Stimulated activated memory B cell treated with anti-CD40 and anti-IgM and Interleukin-4, amounts not matched to agents 10 μg/mL and 1 μg/mL and 100 μg/mL, for 72 hours (primary cell): ENCODE results near the gene CADPS2.

Experiments used
- ATAC-seq: fragments of 150-1000 bp; cut with Tn5 transposase; 2 replicates; pipeline ENCODE4 v1.10.0; 2021
- H3K27ac Mint-ChIP-seq: one replicate; pipeline ENCODE4 v1.8.0; 2022; ENCODE audit warnings: mild to moderate bottlenecking, mixed read lengths
- H3K27me3 Mint-ChIP-seq: one replicate; pipeline ENCODE4 v1.8.0; 2022; ENCODE audit warnings: mixed read lengths
- H3K36me3 Mint-ChIP-seq: one replicate; pipeline ENCODE4 v1.8.0; 2022; ENCODE audit warnings: mixed read lengths
- H3K4me1 Mint-ChIP-seq: one replicate; pipeline ENCODE4 v1.8.0; 2022; ENCODE audit warnings: mixed read lengths
- H3K4me3 Mint-ChIP-seq: one replicate; pipeline ENCODE4 v1.8.0; 2022; ENCODE audit warnings: mild to moderate bottlenecking, moderate library complexity, mixed read lengths
- H3K9me3 Mint-ChIP-seq: one replicate; pipeline ENCODE4 v1.8.0; 2022; ENCODE audit warnings: mixed read lengths

CADPS2 gene

GRCh38 chr7:122507591-122507990 lies 378.7 kb downstream of the CADPS2 start:
- H3K27ac Mint-ChIP-seq: no peak overlapping the region
- no peaks in the 10 kb centered on the region for H3K4me1 Mint-ChIP-seq

GRCh38 chr7:122492007-122492406 lies 394.3 kb downstream of the CADPS2 start:
- Mint-ChIP-seq H3K36me3 (no peaks in the 10 kb centered on the region), H3K27ac (no peak overlapping the region), H3K27me3 (no peaks in the 10 kb centered on the region), H3K9me3 (no peaks in the 10 kb centered on the region), H3K4me1 (no peaks in the 10 kb centered on the region), H3K4me3 (no peak overlapping the region)
- no peak for ATAC-seq

More at GRCh38 chr7:122507591-122507990, 378.7 kb downstream of the CADPS2 start:
- Mint-ChIP-seq H3K36me3 (no peaks in the 10 kb centered on the region), H3K4me3 (no peak overlapping the region), H3K9me3 (no peaks in the 10 kb centered on the region), H3K27me3 (no peaks in the 10 kb centered on the region)
- no peak for ATAC-seq

GRCh38 chr7:122488241-122488640 lies 398.0 kb downstream of the CADPS2 start:
- Mint-ChIP-seq H3K4me3 (no peak overlapping the region), H3K27ac (no peak overlapping the region), H3K27me3 (no peaks in the 10 kb centered on the region), H3K9me3 (no peaks in the 10 kb centered on the region), H3K4me1 (no peaks in the 10 kb centered on the region), H3K36me3 (no peaks in the 10 kb centered on the region)
- ATAC-seq: no peak

GRCh38 chr7:122487131-122487530 lies 399.1 kb downstream of the CADPS2 start:
- H3K27me3 Mint-ChIP-seq: no peaks in the 10 kb centered on the region
- no peak overlapping the region for H3K27ac Mint-ChIP-seq
- no peaks in the 10 kb centered on the region for H3K4me1 Mint-ChIP-seq
- H3K9me3 Mint-ChIP-seq: no peaks in the 10 kb centered on the region
- no peaks in the 10 kb centered on the region for H3K36me3 Mint-ChIP-seq
- ATAC-seq: no peak
- H3K4me3 Mint-ChIP-seq: no peak overlapping the region

- Mint-ChIP-seq H3K9me3 (no peaks in the 10 kb centered on the region), H3K4me3 (no peak overlapping the region), H3K36me3 (no peaks in the 10 kb centered on the region), H3K4me1 (no peaks in the 10 kb centered on the region), H3K27ac (no peak overlapping the region), H3K27me3 (no peaks in the 10 kb centered on the region)
- no peak for ATAC-seq
Observed at GRCh38 chr7:122485856-122486255, 400.4 kb downstream of the CADPS2 start.

- no peak overlapping the region for H3K4me3 Mint-ChIP-seq
- H3K36me3 Mint-ChIP-seq: no peaks in the 10 kb centered on the region
- ATAC-seq: no peak
- H3K27ac Mint-ChIP-seq: no peak overlapping the region
- no peaks in the 10 kb centered on the region for H3K27me3 Mint-ChIP-seq
- H3K4me1 Mint-ChIP-seq: no peaks in the 10 kb centered on the region
- H3K9me3 Mint-ChIP-seq: no peaks in the 10 kb centered on the region
Observed at GRCh38 chr7:122482212-122482611, 404.0 kb downstream of the CADPS2 start.

- Mint-ChIP-seq H3K9me3 (no peaks in the 10 kb centered on the region), H3K36me3 (no peaks in the 10 kb centered on the region)
Observed at GRCh38 chr7:122470859-122471258, 415.4 kb downstream of the CADPS2 start.

GRCh38 chr7:122468945-122469344 lies 417.3 kb downstream of the CADPS2 start:
- H3K4me1 Mint-ChIP-seq: no peaks in the 10 kb centered on the region
- H3K36me3 Mint-ChIP-seq: no peaks in the 10 kb centered on the region
- no peaks in the 10 kb centered on the region for H3K27me3 Mint-ChIP-seq
- H3K4me3 Mint-ChIP-seq: no peak overlapping the region
- no peak overlapping the region for H3K27ac Mint-ChIP-seq
- ATAC-seq: no peak
- H3K9me3 Mint-ChIP-seq: no peaks in the 10 kb centered on the region

More at GRCh38 chr7:122470859-122471258, 415.4 kb downstream of the CADPS2 start:
- no peaks in the 10 kb centered on the region for H3K4me1 Mint-ChIP-seq
- no peak overlapping the region for H3K27ac Mint-ChIP-seq
- no peaks in the 10 kb centered on the region for H3K27me3 Mint-ChIP-seq
- no peak for ATAC-seq
- H3K4me3 Mint-ChIP-seq: no peak overlapping the region

- Mint-ChIP-seq H3K27me3 (no peaks in the 10 kb centered on the region), H3K36me3 (no peaks in the 10 kb centered on the region), H3K9me3 (no peaks in the 10 kb centered on the region), H3K4me3 (no peak overlapping the region), H3K4me1 (no peaks in the 10 kb centered on the region), H3K27ac (no peak overlapping the region)
- ATAC-seq: peak; percentile 15
Observed at GRCh38 chr7:122467661-122468449, 418.4 kb downstream of the CADPS2 start.

GRCh38 chr7:122465296-122465695 lies 421.0 kb downstream of the CADPS2 start:
- H3K27me3 Mint-ChIP-seq: no peaks in the 10 kb centered on the region
- no peak for ATAC-seq
- H3K9me3 Mint-ChIP-seq: no peaks in the 10 kb centered on the region
- H3K36me3 Mint-ChIP-seq: no peaks in the 10 kb centered on the region
- no peak overlapping the region for H3K27ac Mint-ChIP-seq
- H3K4me1 Mint-ChIP-seq: no peaks in the 10 kb centered on the region
- H3K4me3 Mint-ChIP-seq: no peak overlapping the region

- Mint-ChIP-seq H3K9me3 (no peaks in the 10 kb centered on the region), H3K4me1 (no peaks in the 10 kb centered on the region), H3K27ac (no peak overlapping the region), H3K36me3 (no peaks in the 10 kb centered on the region), H3K4me3 (no peak overlapping the region), H3K27me3 (no peaks in the 10 kb centered on the region)
- no peak for ATAC-seq
Observed at GRCh38 chr7:122463631-122464030, 422.6 kb downstream of the CADPS2 start.

GRCh38 chr7:122460936-122461335 lies 425.3 kb downstream of the CADPS2 start:
- H3K27me3 Mint-ChIP-seq: no peaks in the 10 kb centered on the region
- ATAC-seq: no peak
- no peaks in the 10 kb centered on the region for H3K4me1 Mint-ChIP-seq
- H3K27ac Mint-ChIP-seq: no peak overlapping the region
- peaks cover 4% of the 10 kb centered on the region for H3K9me3 Mint-ChIP-seq
- no peak overlapping the region for H3K4me3 Mint-ChIP-seq
- H3K36me3 Mint-ChIP-seq: no peaks in the 10 kb centered on the region

GRCh38 chr7:122457969-122458368 lies 428.3 kb downstream of the CADPS2 start:
- H3K4me1 Mint-ChIP-seq: no peaks in the 10 kb centered on the region
- H3K36me3 Mint-ChIP-seq: no peaks in the 10 kb centered on the region
- H3K4me3 Mint-ChIP-seq: no peak overlapping the region
- no peak for ATAC-seq
- peaks cover 4% of the 10 kb centered on the region for H3K9me3 Mint-ChIP-seq
- H3K27ac Mint-ChIP-seq: no peak overlapping the region
- no peaks in the 10 kb centered on the region for H3K27me3 Mint-ChIP-seq

GRCh38 chr7:122457325-122457724 lies 428.9 kb downstream of the CADPS2 start:
- no peak for ATAC-seq
- H3K9me3 Mint-ChIP-seq: peaks cover 4% of the 10 kb centered on the region
- no peaks in the 10 kb centered on the region for H3K36me3 Mint-ChIP-seq
- no peaks in the 10 kb centered on the region for H3K27me3 Mint-ChIP-seq
- H3K4me3 Mint-ChIP-seq: no peak overlapping the region
- H3K27ac Mint-ChIP-seq: no peak overlapping the region
- H3K4me1 Mint-ChIP-seq: no peaks in the 10 kb centered on the region

- Mint-ChIP-seq H3K4me1 (no peaks in the 10 kb centered on the region), H3K36me3 (no peaks in the 10 kb centered on the region), H3K4me3 (no peak overlapping the region), H3K27ac (no peak overlapping the region), H3K9me3 (peaks cover 4% of the 10 kb centered on the region), H3K27me3 (no peaks in the 10 kb centered on the region)
- no peak for ATAC-seq
Observed at GRCh38 chr7:122454776-122455507, 431.3 kb downstream of the CADPS2 start.

- no peak overlapping the region for H3K4me3 Mint-ChIP-seq
- H3K9me3 Mint-ChIP-seq: peaks cover 4% of the 10 kb centered on the region
- ATAC-seq: no peak
- no peaks in the 10 kb centered on the region for H3K4me1 Mint-ChIP-seq
- H3K36me3 Mint-ChIP-seq: no peaks in the 10 kb centered on the region
- H3K27me3 Mint-ChIP-seq: no peaks in the 10 kb centered on the region
- no peak overlapping the region for H3K27ac Mint-ChIP-seq
Observed at GRCh38 chr7:122453432-122453831, 432.8 kb downstream of the CADPS2 start.
